Measurements from ENCODE around the gene CCNG1. TPM values are rescaled to one million over a fixed set of nuclear protein-coding genes. Genes with fewer than 3 reads are reported as not detected.

Gene CCNG1
- total RNA-seq, 4 donors from 2014 or later, result 83.5 to 210 (median 141) TPM

- H3K27me3 ChIP-seq, result no peaks in the 10 kb centered on the region
- no peak for TF ChIP-seq POLR2A (IDR thresholded peaks at IDR 0.05)
- TF ChIP-seq CTCF (IDR thresholded peaks at IDR 0.05), result no peak
- DNase-seq, result no peak
- intact Hi-C loops (cut with DNase I; ENCODE audit: low total_unique reads), result no loop called here
- H3K27ac ChIP-seq, result no peak overlapping the region
- no peaks in the 10 kb centered on the region for H3K36me3 ChIP-seq
- no peaks in the 10 kb centered on the region for H3K9me3 ChIP-seq
- H3K4me3 ChIP-seq, result no peak overlapping the region
- H3K4me1 ChIP-seq, result no peaks in the 10 kb centered on the region
These were observed 36.1 kb upstream of the CCNG1 start for GRCh38 chr5:163401271-163401670.

- Histone ChIP-seq H3K4me1 (no peaks in the 10 kb centered on the region), H3K36me3 (no peaks in the 10 kb centered on the region), H3K27ac (no peak overlapping the region), H3K9me3 (no peaks in the 10 kb centered on the region), H3K4me3 (no peak overlapping the region), H3K27me3 (no peaks in the 10 kb centered on the region)
- intact Hi-C loops (cut with DNase I; ENCODE audit: low total_unique reads), result no loop called here
- DNase-seq, result no peak
- no peak for TF ChIP-seq CTCF (IDR thresholded peaks at IDR 0.05)
- TF ChIP-seq POLR2A (IDR thresholded peaks at IDR 0.05), result no peak
These were observed 35.4 kb upstream of the CCNG1 start for GRCh38 chr5:163402007-163402406.

GRCh38 chr5:163404364-163405173 is 32.8 kb upstream of the CCNG1 start:
- H3K36me3 ChIP-seq, result no peaks in the 10 kb centered on the region
- no peaks in the 10 kb centered on the region for H3K9me3 ChIP-seq
- no peak overlapping the region for H3K4me3 ChIP-seq
- DNase-seq, result no peak
- peaks cover 0 to 3% of the 10 kb centered on the region in 2 donors for H3K4me1 ChIP-seq
- no peak overlapping the region for H3K27ac ChIP-seq
- H3K27me3 ChIP-seq, result no peaks in the 10 kb centered on the region
- TF ChIP-seq POLR2A (IDR thresholded peaks at IDR 0.05), result no peak
- no peak for TF ChIP-seq CTCF (IDR thresholded peaks at IDR 0.05)
- intact Hi-C loops (cut with DNase I; ENCODE audit: low total_unique reads), result no loop called here

- no peak for DNase-seq
- Histone ChIP-seq H3K27ac (no peak overlapping the region), H3K4me1 (peaks cover 0 to 3% of the 10 kb centered on the region in 2 donors), H3K9me3 (no peaks in the 10 kb centered on the region), H3K36me3 (no peaks in the 10 kb centered on the region), H3K4me3 (no peak overlapping the region), H3K27me3 (no peaks in the 10 kb centered on the region)
- TF ChIP-seq POLR2A (IDR thresholded peaks at IDR 0.05) (no peak), CTCF (IDR thresholded peaks at IDR 0.05) (no peak)
- intact Hi-C loops (cut with DNase I; ENCODE audit: low total_unique reads), result no loop called here
These were observed 30.2 kb upstream of the CCNG1 start for GRCh38 chr5:163407034-163407655.

GRCh38 chr5:163408311-163408923 is 29.0 kb upstream of the CCNG1 start:
- peaks cover 0 to 3% of the 10 kb centered on the region in 2 donors for H3K4me1 ChIP-seq
- H3K36me3 ChIP-seq, result no peaks in the 10 kb centered on the region
- intact Hi-C loops (cut with DNase I; ENCODE audit: low total_unique reads), result no loop called here
- peak; percentile 40 to 48 for DNase-seq
- TF ChIP-seq CTCF (IDR thresholded peaks at IDR 0.05), result peak; percentile 74 to 86 (median 80)
- no peak for TF ChIP-seq POLR2A (IDR thresholded peaks at IDR 0.05)
- peak overlapping the region in 1 of 2 donors; percentile 7 for H3K4me3 ChIP-seq
- H3K9me3 ChIP-seq, result no peaks in the 10 kb centered on the region
- no peak overlapping the region for H3K27ac ChIP-seq
- H3K27me3 ChIP-seq, result no peaks in the 10 kb centered on the region
